Fibroblast of peridontal ligament (primary cell): Measurements from ENCODE around the gene CBX6.
"Not testable (repeated sequence)": the region's sequence is repeated elsewhere in the genome, so short reads cannot be mapped to it uniquely, and the experiment has no call there.

Source experiments
- DNase-seq: peaks from one replicate; pipeline ENCODE4 v3.0.0-alpha.2; 2010; ENCODE audit errors: extremely low read depth

The CBX6 gene

GRCh38 chr22:38872172-38872830 is at the start of gene CBX6:
Gene CBX6 (minus strand): TSS chr22:38872216. CDS start chr22:38872190, 26 bp downstream.
- peak; percentile 86 for DNase-seq

- no peak for DNase-seq
Observed at GRCh38 chr22:38921806-38922205, 49.8 kb upstream of the CBX6 start.

- no peak for DNase-seq
Observed at GRCh38 chr22:38921120-38921519, 49.1 kb upstream of the CBX6 start.

- DNase-seq, result no peak
Observed at GRCh38 chr22:38919631-38920190, 47.7 kb upstream of the CBX6 start.

GRCh38 chr22:38911434-38911833 is 39.4 kb upstream of the CBX6 start:
- no peak for DNase-seq

- no peak for DNase-seq
Observed at GRCh38 chr22:38907767-38908166, 35.8 kb upstream of the CBX6 start.

GRCh38 chr22:38906052-38906451 is 34.0 kb upstream of the CBX6 start:
- DNase-seq, result no peak

- DNase-seq, result not testable (repeated sequence)
Observed at GRCh38 chr22:38904052-38904617, 32.1 kb upstream of the CBX6 start.

GRCh38 chr22:38901111-38901641 is 29.2 kb upstream of the CBX6 start:
- DNase-seq, result no peak

GRCh38 chr22:38900677-38901076 is 28.7 kb upstream of the CBX6 start:
- DNase-seq, result no peak

GRCh38 chr22:38891256-38891655 is 19.2 kb upstream of the CBX6 start:
- DNase-seq, result no peak

- DNase-seq, result no peak
Observed at GRCh38 chr22:38890377-38890776, 18.4 kb upstream of the CBX6 start.

GRCh38 chr22:38886333-38886732 is 14.3 kb upstream of the CBX6 start:
- no peak for DNase-seq

- DNase-seq, result no peak
Observed at GRCh38 chr22:38882972-38883622, 11.1 kb upstream of the CBX6 start.

- DNase-seq, result no peak
Observed at GRCh38 chr22:38881997-38882879, 10.2 kb upstream of the CBX6 start.

- DNase-seq, result peak; percentile 97
Observed at GRCh38 chr22:38881464-38881871, 9.5 kb upstream of the CBX6 start.

GRCh38 chr22:38879961-38880360 is 7.9 kb upstream of the CBX6 start:
- no peak for DNase-seq

GRCh38 chr22:38879108-38879729 is 7.2 kb upstream of the CBX6 start:
- no peak for DNase-seq

GRCh38 chr22:38878001-38878400 is 6.0 kb upstream of the CBX6 start:
- no peak for DNase-seq

- DNase-seq, result no peak
Observed at GRCh38 chr22:38874529-38875222, 2.7 kb upstream of the CBX6 start.
